GM21381 (cell line): ENCODE measurements around the gene COG2.
"Not testable (repeated sequence)": the region's sequence is repeated elsewhere in the genome, so short reads cannot be mapped to it uniquely, and the experiment has no call there.

Source experiments
- ATAC-seq: cut with Tn5 transposase; IDR thresholded peaks from one replicate; pipeline ENCODE4 v1.9.1; 2021; ENCODE audit warnings: mild to moderate bottlenecking, moderate library complexity; ENCODE audit not compliant: unreplicated experiment

COG2 gene

GRCh38 chr1:230712470-230712942 is 70.2 kb downstream of the COG2 start:
- no peak for ATAC-seq

- no peak for ATAC-seq
Observed at GRCh38 chr1:230713138-230713537, 70.9 kb downstream of the COG2 start.

GRCh38 chr1:230713547-230713914 is 71.2 kb downstream of the COG2 start:
- no peak for ATAC-seq

DNA sequence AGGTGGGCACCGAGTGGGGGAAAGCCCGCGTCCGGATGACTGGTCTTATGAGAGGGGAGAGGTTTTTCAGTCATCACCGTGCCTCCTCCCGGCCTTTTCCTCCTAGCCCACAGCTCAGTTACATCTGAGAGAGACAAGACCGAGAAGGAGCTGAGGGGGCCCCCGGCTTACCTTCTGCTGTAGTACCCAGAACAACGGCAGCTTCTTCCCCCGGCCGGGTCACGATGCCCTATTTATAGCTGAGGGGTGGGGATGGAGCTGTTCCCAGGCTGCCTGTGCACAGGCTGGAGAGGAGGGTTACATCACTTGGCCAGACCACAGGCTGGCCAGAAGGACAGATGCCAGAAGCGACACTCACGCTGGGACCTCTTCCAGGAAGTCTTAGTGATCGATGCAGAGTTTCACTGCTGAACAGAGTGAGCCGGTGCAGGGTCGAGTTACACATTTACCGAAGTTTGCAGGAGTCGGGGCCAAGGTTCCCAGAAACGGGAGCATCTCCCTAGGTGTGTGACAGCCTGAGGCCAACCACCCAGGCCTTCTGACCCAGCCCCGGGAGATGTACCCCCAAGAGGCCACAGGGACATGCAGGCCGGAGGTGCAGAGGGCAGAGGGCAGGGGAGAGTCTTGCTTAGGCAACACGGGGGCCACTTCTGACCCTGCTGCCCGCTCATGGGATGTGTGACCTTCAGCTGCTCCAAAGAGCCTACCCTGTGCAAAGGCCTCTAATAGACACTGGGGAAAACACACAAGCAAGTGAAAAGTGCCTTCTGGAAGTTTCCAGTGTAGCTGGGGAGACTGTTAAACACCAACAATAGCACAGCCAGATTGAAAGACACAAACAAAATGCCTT is 71.9 kb downstream of the COG2 start, which contains the start of gene AGT:
AGT (minus strand) TSS at position 208 of the 850 bp plus-strand sequence. CDS start 3,299 bp downstream, outside the sequence.
- ATAC-seq: no peak

DNA sequence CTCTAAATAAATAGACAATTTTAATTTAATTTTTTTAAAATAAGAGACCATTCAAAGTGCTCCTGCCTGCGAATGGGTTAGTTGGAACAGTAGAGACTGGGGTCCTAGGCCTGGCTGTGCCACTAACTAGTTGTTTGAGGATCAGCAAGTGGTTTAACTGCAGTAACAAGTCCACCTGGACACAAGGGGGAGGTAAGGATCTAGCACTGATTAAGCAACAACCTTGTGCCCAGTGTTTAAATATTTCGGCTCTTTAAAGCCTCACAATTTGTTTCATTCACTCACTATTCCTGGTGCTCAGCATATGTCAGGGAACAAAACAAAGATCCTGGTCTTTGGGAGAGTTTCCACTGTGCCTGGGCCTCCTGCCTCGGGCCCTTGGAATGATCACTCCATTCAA is 73.2 kb downstream of the COG2 start:
- ATAC-seq: no peak

- not testable (repeated sequence) for ATAC-seq
Observed at GRCh38 chr1:230716453-230716852, 74.2 kb downstream of the COG2 start.

DNA sequence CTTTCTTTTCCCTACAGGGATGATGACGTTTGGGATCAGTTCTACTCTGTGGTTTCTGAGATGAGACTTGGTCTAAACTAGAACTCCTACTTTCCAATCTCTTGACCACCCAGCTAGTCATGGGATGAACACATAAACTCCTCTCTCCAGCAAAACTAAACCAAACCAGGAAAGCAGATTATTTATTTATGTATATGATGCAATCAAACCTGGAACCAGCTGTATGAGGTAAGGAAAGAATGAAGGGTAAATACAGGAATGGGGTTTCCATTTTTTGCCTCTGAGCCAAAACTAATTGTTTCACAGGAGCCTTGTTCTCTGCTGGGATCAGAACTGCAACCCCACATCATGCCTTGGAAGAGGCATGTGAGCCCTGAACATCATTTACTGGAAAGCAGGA is 75.0 kb downstream of the COG2 start:
- ATAC-seq: no peak

DNA sequence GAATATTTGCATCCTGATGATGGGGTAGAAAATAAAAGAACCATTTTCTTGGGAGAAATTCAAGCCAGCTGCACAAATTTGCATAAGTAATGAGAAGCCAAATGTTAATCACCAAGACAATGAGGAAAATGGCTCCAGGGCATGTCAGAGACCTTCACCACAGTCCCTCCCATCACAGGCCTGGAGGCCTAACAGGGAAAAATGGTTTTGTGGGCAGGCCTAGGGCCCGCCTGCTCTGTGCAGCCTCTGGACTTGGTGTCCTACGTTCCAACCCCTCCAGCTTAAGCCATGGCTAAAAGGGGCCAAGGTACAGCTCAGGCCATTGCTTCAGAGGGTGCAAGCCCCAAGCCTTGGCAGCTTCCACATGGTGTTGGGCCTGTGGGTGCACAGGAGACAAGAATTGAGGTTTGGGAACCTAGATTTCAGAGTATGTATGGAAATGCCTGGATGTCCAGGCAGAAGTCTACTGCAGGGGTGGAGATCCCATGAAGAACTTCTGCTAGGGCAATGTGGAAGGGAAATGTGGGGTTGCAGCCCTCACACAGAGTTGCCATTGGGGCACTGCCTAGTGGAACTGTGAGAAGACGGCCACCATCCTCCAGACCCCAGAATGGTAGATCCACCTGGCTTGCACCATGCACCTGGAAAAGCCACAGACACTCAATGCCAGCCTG is 79.7 kb downstream of the COG2 start:
- ATAC-seq: not testable (repeated sequence)

DNA sequence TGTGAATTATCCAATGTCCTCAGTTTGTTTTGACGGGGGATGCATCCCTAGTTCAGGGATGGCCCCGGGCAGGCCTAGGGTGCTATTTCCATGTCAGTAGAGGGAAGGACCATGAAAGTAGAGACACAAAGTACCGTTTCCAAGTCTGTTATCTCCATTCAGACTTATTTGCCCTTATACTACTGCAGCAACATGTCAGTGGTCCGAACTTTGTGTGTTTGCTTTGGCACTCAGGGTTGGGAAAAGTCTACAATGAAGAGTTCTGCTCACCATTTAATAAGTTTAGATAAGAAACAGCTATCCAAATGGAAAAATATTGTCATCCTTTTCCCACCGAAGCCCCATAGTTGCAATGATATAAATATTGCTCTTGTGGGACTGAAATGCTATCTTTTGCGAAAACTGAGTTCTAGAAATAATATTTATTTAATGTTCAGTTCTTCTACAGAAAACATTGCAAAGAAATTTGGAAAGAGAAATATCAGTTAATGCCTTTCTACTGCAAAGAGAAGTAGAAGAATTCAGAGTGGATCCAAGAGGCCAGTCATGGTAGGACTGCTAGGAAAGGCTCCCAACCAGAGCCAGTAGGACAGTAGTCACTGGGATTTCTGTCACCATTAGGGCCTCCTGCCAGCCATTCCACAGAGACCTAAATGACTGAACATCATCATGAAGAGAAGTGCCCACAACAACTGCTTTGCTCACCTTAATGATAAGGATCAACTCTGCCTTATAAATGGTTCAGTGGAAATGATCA is 83.2 kb downstream of the COG2 start:
- no peak for ATAC-seq

DNA sequence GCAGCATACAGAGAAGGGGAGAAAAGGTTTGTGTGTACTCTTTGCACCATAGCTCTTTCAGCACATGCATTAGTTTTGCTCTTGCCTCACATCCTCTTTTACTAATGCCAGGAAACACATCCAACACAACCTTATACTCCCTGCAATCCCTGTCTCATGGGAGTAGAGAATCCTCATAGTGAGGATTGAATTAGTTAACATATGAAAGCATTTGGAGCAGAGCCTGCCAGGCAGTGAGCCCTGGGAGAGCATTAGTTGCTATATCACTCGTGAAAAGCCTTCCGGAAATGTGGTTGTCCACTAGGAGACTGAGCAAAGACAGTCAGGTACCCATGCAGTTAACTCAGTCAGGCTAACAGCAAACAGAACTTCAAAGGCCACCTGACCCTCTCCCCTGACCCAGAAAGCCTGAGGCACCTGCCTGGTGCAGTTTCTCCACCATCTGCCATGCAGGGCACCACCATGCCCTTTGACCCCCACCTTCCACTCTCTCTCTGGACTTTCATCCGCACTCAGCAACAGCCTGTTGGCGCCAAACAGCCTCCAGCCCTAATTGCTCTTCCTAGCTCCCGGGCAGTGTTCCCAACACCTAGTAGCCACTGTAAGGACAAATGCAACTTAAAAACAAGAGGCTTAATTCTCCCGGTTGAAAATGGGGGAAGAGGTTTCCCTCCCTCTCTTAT is 86.6 kb downstream of the COG2 start:
- ATAC-seq: no peak

GRCh38 chr1:230730977-230731376 is 88.7 kb downstream of the COG2 start:
- ATAC-seq: no peak

DNA sequence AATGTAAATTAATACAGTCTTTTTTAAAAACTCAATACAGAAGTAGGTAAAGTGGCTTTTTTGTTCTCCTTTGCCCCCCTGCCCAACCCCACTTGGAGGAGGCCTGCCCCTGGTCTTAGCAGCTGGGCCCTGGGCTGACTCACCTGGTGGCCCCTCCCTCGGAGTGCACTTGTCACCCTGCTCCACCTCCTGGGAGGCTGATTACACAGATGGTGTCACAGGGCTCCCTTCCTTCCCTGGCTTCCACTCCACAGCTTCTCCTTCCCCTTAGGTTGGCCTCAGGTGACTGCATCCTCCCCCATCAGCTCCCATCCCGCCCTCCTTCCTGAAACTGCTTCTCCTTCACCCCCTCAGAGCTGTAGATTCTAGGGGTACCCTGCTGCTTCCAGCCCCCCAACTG is 93.2 kb downstream of the COG2 start:
- ATAC-seq: no peak

- ATAC-seq: no peak
Observed at GRCh38 chr1:230737622-230738262, 95.5 kb downstream of the COG2 start.

DNA sequence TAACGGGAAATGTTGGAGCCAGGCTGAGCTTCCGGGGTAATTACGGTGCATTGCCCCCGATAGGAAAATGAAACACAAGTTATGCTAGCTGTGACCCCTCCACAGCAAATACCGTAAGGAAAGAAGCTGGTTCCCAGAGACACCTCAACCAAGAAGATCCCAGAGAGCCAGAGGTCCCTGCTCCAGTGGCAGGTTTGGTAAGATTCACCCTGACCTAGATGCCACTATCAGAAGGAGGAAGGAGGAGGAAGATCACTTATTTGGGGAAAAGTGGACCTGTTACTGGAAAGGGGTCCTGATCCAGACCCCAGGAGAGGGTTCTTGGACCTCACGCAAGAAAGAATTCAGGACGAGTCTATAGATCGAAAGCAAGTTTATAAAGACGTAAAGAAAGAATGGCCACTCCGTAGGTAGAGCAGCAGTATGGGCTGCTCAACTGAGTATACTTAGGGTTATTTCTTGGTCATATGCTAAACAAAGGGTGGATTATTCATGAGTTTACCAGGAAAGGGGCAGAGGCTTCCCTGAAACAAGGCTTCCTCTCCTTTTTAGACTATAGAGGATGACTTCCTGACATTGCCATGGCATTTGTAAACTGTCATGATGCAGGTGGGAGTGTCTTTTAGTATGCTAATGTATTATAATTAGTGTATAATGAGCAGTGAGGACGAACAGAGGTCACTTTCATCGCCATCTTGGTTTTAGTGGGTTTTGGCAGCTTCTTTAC is 97.4 kb downstream of the COG2 start:
- ATAC-seq: no peak
